Activated naive CD4-positive, alpha-beta T cell treated with anti-CD3 and anti-CD28 coated beads, Interleukin-2, amount 10 ng/mL, durations not matched to agents 7 days and 5 days (primary cell): ENCODE measurements around the gene PRKN.

Experiments used
- CTCF ChIA-PET: fragments of 350-600 bp; sonication (Branson Sonifier 250); formaldehyde crosslinking; loops from one replicate; lab custom pipeline; 2021; ENCODE audit warnings: antibody characterized with exemption; lab: Charles Lee
- DNase-seq: peaks from one replicate; pipeline ENCODE4 v3.0.0-alpha.2; 2020
- H3K27ac Mint-ChIP-seq: one replicate; pipeline ENCODE4 v1.8.0; 2021; ENCODE audit warnings: mild to moderate bottlenecking, moderate library complexity, mixed read lengths
- H3K27me3 Mint-ChIP-seq: one replicate; pipeline ENCODE4 v1.8.0; 2021; ENCODE audit warnings: mild to moderate bottlenecking, mixed read lengths
- H3K36me3 Mint-ChIP-seq: one replicate; pipeline ENCODE4 v1.8.0; 2021; ENCODE audit warnings: mixed read lengths
- H3K4me1 Mint-ChIP-seq: one replicate; pipeline ENCODE4 v1.8.0; 2021; ENCODE audit warnings: mixed read lengths
- H3K4me3 Mint-ChIP-seq: one replicate; pipeline ENCODE4 v1.8.0; 2021; ENCODE audit warnings: mild to moderate bottlenecking, moderate library complexity, mixed read lengths
- H3K9me3 Mint-ChIP-seq: one replicate; pipeline ENCODE4 v1.8.0; 2021; ENCODE audit warnings: mixed read lengths

The PRKN gene

DNA sequence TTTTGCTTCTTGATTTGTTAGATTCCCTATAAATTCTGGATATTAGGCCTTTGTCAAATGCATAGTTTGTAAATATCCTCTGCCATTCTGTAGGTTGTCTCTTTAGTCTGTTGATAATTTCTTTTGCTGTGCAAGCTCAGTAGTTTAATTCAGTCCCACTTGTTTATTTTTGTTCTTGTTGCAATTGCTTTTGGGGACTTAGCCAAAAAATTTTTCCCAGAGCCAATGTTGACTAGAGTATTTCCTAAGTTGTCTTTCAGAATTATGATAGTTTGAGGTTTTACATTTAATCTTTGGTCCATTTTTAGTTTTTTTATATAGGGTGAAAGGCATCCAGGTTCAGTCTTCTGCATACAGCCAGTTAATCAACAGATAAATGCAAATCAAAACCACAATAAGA, 96.0 kb downstream of the PRKN start:
- no peak for DNase-seq
- Mint-ChIP-seq H3K4me1 (no peaks in the 10 kb centered on the region), H3K4me3 (no peak overlapping the region), H3K9me3 (peaks cover 4% of the 10 kb centered on the region), H3K36me3 (no peaks in the 10 kb centered on the region), H3K27ac (no peak overlapping the region), H3K27me3 (no peaks in the 10 kb centered on the region)
- CTCF ChIA-PET: no interaction called here

DNA sequence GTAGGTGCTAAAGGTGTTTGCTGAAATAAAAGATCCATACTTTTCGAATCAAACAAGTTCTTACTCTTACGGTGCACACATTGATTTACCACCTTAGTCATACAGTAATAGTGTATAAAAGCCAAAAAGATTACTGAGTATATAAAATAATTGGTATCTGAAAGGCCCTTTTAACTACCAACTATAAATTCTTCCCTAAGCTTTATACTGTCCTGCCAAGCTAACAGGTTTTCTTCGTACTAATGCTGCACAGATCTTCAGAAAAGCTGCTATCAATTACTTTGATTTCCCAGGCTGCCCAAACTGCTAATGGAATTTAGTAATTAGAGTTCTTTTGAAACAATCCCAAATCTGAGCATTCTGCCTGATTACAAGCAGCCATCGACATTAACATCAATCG, 97.5 kb downstream of the PRKN start:
- Mint-ChIP-seq H3K4me3 (no peak overlapping the region), H3K9me3 (peaks cover 4% of the 10 kb centered on the region), H3K27me3 (no peaks in the 10 kb centered on the region), H3K4me1 (no peaks in the 10 kb centered on the region), H3K27ac (no peak overlapping the region), H3K36me3 (no peaks in the 10 kb centered on the region)
- no peak for DNase-seq
- CTCF ChIA-PET: no interaction called here

- Mint-ChIP-seq H3K27me3 (no peaks in the 10 kb centered on the region), H3K27ac (no peak overlapping the region), H3K4me3 (no peak overlapping the region), H3K36me3 (no peaks in the 10 kb centered on the region), H3K4me1 (no peaks in the 10 kb centered on the region), H3K9me3 (peaks cover 2% of the 10 kb centered on the region)
- CTCF ChIA-PET: no interaction called here
- DNase-seq: no peak
These were observed 99.7 kb downstream of the PRKN start for GRCh38 chr6:162627825-162628224.

DNA sequence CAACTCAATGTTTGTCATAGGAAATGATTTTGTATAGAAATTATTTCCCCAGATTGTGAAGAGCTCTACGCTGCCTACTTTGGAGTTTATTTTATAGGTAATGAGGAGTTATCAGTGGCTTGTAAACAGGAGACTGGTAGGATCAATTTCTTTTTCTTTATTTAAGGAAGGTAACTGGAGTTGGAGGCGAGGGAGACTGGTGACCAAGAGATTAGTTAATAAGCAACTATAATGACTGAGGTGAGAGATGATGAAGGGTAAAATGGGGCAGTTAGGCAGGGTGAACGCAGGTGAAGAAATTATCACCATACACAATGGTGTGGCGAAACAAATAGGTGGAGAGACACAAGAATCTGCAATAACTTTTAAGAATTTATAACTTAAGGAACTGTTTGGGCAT, 100.2 kb downstream of the PRKN start:
- H3K9me3 Mint-ChIP-seq: peaks cover 4% of the 10 kb centered on the region
- H3K27ac Mint-ChIP-seq: no peak overlapping the region
- no peak for DNase-seq
- CTCF ChIA-PET: no interaction called here
- H3K4me3 Mint-ChIP-seq: no peak overlapping the region
- no peaks in the 10 kb centered on the region for H3K36me3 Mint-ChIP-seq
- no peaks in the 10 kb centered on the region for H3K27me3 Mint-ChIP-seq
- H3K4me1 Mint-ChIP-seq: no peaks in the 10 kb centered on the region

DNA sequence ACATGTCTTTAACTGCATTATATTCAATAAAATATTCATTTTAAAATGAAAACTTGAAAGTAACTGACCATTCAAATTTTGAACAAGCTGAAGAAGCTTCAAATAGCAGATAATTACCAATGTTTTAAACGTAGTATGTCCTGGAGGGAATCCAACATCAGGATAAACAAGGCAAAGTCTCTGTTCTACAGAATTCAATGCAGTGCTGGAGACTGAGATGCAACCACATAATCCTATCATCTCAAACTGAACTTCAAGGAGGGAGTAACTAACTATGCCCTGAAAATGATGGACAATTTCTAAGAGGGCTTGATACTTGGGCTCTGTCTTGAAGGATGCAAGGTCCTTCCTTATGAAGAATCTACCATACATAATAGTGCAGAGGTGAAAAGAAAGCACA, 100.7 kb downstream of the PRKN start:
- no peak for DNase-seq
- H3K4me1 Mint-ChIP-seq: no peaks in the 10 kb centered on the region
- no peaks in the 10 kb centered on the region for H3K36me3 Mint-ChIP-seq
- H3K4me3 Mint-ChIP-seq: no peak overlapping the region
- H3K9me3 Mint-ChIP-seq: peaks cover 4% of the 10 kb centered on the region
- CTCF ChIA-PET: no interaction called here
- H3K27me3 Mint-ChIP-seq: no peaks in the 10 kb centered on the region
- H3K27ac Mint-ChIP-seq: no peak overlapping the region

DNA sequence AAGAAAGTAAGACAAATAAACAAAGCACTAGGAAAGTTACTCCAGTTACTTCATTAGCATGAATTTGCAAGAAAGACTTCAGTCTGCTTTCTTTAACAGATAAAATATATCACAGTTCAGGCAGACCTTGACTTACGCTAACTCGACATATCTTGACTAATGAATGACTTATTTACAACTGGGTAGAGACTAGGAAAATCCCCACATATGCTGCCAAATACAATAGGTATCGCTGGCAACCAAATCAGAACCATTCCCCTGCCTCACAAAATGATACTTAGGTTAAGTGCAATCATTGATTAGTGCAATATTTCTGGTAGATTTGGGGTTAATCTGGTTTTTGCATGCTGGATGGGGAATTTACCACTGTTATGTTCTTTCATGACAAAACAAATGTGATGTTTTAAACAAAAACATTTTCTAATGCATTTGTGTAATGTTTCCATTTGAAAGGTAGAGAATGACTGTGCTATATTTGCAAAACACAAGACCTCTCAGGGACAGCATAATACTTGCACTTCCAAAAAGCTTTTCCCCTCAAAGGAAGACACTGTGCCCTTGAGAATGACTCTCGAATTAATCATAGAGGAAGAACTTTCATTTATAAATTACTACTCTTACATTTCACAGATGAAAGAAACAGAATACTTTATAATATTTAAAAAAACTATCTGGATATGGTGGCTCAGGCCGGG, 101.6 kb downstream of the PRKN start:
- Mint-ChIP-seq H3K4me3 (no peak overlapping the region), H3K4me1 (no peaks in the 10 kb centered on the region), H3K27ac (no peak overlapping the region), H3K9me3 (peaks cover 4% of the 10 kb centered on the region), H3K36me3 (no peaks in the 10 kb centered on the region), H3K27me3 (no peaks in the 10 kb centered on the region)
- CTCF ChIA-PET: no interaction called here
- DNase-seq: no peak

DNA sequence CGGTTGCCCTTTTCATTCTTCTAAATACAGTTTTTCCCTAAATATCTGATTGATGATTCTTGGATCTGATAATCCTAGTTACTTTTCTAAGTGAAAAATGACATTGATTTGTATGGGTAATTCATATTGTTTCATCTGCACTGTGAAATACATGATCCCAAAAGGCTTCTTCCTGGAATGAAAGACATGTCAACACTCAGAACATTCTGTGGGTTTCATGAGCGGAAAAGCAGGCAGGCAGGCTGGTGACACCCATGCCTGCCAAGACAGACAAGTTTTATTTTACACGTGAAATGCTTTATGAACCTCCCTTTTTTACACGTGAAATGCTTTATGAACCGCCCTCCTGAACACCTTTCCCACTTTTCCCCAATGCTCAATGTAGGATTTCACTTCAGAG, 105.0 kb downstream of the PRKN start:
- Mint-ChIP-seq H3K27me3 (no peaks in the 10 kb centered on the region), H3K4me3 (no peak overlapping the region), H3K4me1 (no peaks in the 10 kb centered on the region), H3K36me3 (no peaks in the 10 kb centered on the region), H3K27ac (no peak overlapping the region), H3K9me3 (peaks cover 2% of the 10 kb centered on the region)
- DNase-seq: no peak
- CTCF ChIA-PET: no interaction called here

GRCh38 chr6:162621246-162621645, 106.3 kb downstream of the PRKN start:
- H3K4me1 Mint-ChIP-seq: no peaks in the 10 kb centered on the region
- no peak overlapping the region for H3K4me3 Mint-ChIP-seq
- CTCF ChIA-PET: no interaction called here
- DNase-seq: no peak
- no peaks in the 10 kb centered on the region for H3K27me3 Mint-ChIP-seq
- no peaks in the 10 kb centered on the region for H3K36me3 Mint-ChIP-seq
- H3K27ac Mint-ChIP-seq: no peak overlapping the region
- H3K9me3 Mint-ChIP-seq: peaks cover 2% of the 10 kb centered on the region

- Mint-ChIP-seq H3K36me3 (no peaks in the 10 kb centered on the region), H3K9me3 (peaks cover 2% of the 10 kb centered on the region), H3K4me1 (no peaks in the 10 kb centered on the region), H3K4me3 (no peak overlapping the region), H3K27me3 (no peaks in the 10 kb centered on the region), H3K27ac (no peak overlapping the region)
- CTCF ChIA-PET: no interaction called here
- no peak for DNase-seq
These were observed 107.5 kb downstream of the PRKN start for GRCh38 chr6:162620073-162620472.

DNA sequence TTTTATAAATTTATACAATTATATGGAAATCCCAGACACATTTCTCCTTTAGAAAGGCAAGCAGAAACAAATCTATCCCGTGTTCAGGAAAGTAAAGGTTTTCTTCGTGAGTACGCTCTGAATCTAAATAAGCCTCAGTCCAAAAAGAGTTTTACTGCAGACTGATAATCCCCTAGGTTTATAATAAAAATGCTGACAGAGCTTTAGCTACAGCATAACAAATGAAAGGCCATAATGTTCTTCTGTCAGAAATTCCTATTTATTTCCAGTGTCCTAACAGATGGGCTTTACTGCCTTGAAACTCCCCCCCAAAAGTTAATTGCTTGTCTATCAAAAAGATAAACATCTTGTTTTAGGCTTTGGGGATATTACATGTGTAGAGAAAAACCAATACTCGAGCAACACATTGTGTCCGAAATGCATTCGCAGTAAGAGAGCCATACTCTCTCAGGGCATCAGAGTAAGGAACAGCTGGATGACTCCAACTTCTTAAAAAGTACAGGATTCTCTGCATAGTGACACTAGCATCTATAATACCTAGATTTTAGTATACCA, 109.0 kb downstream of the PRKN start:
- H3K9me3 Mint-ChIP-seq: peaks cover 2% of the 10 kb centered on the region
- H3K27me3 Mint-ChIP-seq: no peaks in the 10 kb centered on the region
- CTCF ChIA-PET: no interaction called here
- H3K27ac Mint-ChIP-seq: no peak overlapping the region
- no peaks in the 10 kb centered on the region for H3K4me1 Mint-ChIP-seq
- H3K36me3 Mint-ChIP-seq: no peaks in the 10 kb centered on the region
- no peak overlapping the region for H3K4me3 Mint-ChIP-seq
- DNase-seq: no peak

DNA sequence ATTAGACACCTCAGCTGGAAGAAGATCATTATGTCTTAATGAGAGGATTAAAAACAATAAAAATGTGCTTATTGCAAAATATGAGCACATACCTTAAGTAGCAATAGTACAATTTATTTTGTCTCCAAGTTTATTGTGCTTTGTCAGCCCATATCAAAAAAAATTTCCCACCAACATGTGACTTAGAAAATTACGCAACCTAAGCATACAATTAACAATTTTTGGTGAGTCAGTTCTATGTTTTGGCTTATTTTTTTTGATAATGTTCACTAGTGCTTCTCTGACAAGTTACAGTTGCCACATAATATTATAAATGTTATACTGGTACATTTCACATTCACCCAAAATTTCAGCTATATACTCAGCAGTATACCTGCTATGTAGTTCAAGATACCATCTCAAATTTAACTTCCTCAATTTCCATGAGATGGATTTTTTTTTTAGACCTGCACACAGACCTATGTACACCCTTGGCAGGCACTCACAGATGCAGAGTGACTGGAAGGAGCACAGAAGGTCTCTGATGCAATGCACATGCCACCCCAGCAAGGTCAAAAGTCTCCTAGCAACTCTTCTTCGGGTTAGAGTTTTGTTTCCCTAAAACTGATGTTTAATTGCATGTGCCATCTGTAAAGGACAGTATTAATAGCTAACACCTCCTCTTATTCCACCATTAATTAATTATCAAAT, 112.4 kb downstream of the PRKN start:
- no peak overlapping the region for H3K27ac Mint-ChIP-seq
- H3K9me3 Mint-ChIP-seq: no peaks in the 10 kb centered on the region

GRCh38 chr6:162613310-162613709, 114.3 kb downstream of the PRKN start:
- Mint-ChIP-seq H3K4me3 (no peak overlapping the region), H3K9me3 (no peaks in the 10 kb centered on the region), H3K27me3 (no peaks in the 10 kb centered on the region), H3K4me1 (no peaks in the 10 kb centered on the region), H3K27ac (no peak overlapping the region), H3K36me3 (no peaks in the 10 kb centered on the region)
- no peak for DNase-seq
- CTCF ChIA-PET: interaction anchor here (0.6 to 1.0 kb wide), 3 partner anchors 10 to 865 kb away, joined by 3 to 4 read pairs (median 3); no protein-coding TSS in a partner anchor

More for the DNA sequence above, 112.4 kb downstream of the PRKN start:
- Mint-ChIP-seq H3K36me3 (no peaks in the 10 kb centered on the region), H3K27me3 (no peaks in the 10 kb centered on the region), H3K4me3 (no peak overlapping the region), H3K4me1 (no peaks in the 10 kb centered on the region)
- CTCF ChIA-PET: no interaction called here
- no peak for DNase-seq

DNA sequence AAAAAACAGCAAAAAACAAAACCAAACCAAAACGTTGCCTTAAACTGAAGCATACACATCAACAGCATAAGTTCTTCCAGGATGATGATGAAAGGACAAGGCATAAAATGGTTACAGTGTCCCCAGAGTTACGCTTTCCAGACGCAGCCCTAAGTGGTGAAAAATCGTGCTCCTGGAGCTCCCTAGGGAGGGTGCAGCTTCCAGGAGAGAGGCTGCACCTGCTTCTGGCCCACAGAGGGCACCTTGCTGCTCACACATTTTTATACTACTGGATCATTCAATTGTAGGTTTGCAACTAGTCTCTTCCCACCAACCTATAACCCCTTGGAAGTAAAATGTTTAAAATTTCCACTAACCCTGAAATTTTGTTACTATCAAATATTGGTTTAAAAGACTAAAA, 115.0 kb downstream of the PRKN start:
- H3K9me3 Mint-ChIP-seq: no peaks in the 10 kb centered on the region
- no peaks in the 10 kb centered on the region for H3K27me3 Mint-ChIP-seq
- no peak for DNase-seq
- no peaks in the 10 kb centered on the region for H3K36me3 Mint-ChIP-seq
- no peak overlapping the region for H3K4me3 Mint-ChIP-seq
- CTCF ChIA-PET: interaction anchor here (0.8 to 1.0 kb wide), 2 partner anchors 10 to 865 kb away, joined by 3 read pairs; no protein-coding TSS in a partner anchor
- no peak overlapping the region for H3K27ac Mint-ChIP-seq
- no peaks in the 10 kb centered on the region for H3K4me1 Mint-ChIP-seq

DNA sequence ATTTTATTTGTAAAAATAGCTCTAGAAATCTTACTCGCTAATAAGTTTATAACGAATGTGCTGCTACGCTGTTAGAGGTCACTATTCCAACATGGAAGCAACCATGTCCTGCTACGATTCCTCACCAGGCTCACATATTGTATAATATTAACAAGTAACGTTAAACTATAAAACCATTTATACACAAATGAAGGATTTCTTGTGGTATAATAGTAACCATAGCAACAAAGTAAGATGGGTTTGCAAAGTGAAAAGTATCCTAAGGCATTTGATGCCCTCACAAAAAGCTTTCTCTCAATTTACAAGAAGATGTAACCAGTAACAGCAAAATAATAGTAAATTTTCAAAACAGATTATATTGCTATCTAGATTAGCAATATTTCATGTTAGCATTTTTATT, 117.2 kb downstream of the PRKN start:
- H3K4me1 Mint-ChIP-seq: no peaks in the 10 kb centered on the region
- H3K9me3 Mint-ChIP-seq: no peaks in the 10 kb centered on the region
- H3K4me3 Mint-ChIP-seq: no peak overlapping the region
- H3K36me3 Mint-ChIP-seq: no peaks in the 10 kb centered on the region
- no peak overlapping the region for H3K27ac Mint-ChIP-seq
- no peaks in the 10 kb centered on the region for H3K27me3 Mint-ChIP-seq
- no peak for DNase-seq
- CTCF ChIA-PET: no interaction called here

DNA sequence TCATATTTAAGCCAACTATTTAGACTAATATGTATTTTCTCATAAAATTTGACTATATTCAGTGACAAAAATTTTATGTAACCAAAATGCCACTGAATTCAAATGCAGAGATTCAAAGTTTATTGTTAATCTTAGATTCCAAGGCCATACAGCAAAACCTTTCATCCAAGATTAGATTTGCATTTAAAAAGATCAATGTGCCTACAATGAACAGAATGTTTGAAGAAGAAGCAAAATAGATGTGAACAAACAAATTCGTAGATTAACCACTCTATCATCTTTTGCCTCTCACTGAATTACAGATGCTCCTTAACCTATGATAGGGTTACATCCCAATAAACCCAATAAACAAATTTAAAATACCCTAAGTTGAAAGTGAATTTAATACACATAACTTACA, 121.7 kb downstream of the PRKN start:
- H3K4me3 Mint-ChIP-seq: no peak overlapping the region
- CTCF ChIA-PET: no interaction called here
- no peak overlapping the region for H3K27ac Mint-ChIP-seq
- no peak for DNase-seq
- H3K9me3 Mint-ChIP-seq: no peaks in the 10 kb centered on the region
- no peaks in the 10 kb centered on the region for H3K36me3 Mint-ChIP-seq
- H3K4me1 Mint-ChIP-seq: no peaks in the 10 kb centered on the region
- no peaks in the 10 kb centered on the region for H3K27me3 Mint-ChIP-seq
